Fibroblast of mammary gland (primary cell): ENCODE results near the gene OPRL1.

Experiments used
- DNase-seq: peaks from one replicate; pipeline ENCODE4 v3.0.0-alpha.2; 2010; ENCODE audit warnings: low read depth
- H3K4me3 ChIP-seq: 2 replicates; pipeline ENCODE4 v1.5.1; 2011; ENCODE audit warnings: low read depth, mild to moderate bottlenecking, low read length, moderate library complexity; ENCODE audit not compliant: control insufficient read depth
- CTCF ChIP-seq: conservative IDR thresholded peaks from 2 replicates; pipeline ENCODE4 v1.5.1; 2011; ENCODE audit warnings: low read depth, low read length, inconsistent platforms; ENCODE audit not compliant: control insufficient read depth, insufficient read depth

OPRL1 gene

GRCh38 chr20:64073476-64074183 lies 6.3 kb upstream of the OPRL1 start:
- H3K4me3 ChIP-seq: no peak overlapping the region
- no peak for DNase-seq
- no peak for TF ChIP-seq CTCF

GRCh38 chr20:64074184-64074789 lies 5.6 kb upstream of the OPRL1 start:
- DNase-seq: no peak
- no peak for TF ChIP-seq CTCF
- H3K4me3 ChIP-seq: no peak overlapping the region

GRCh38 chr20:64074963-64075362 lies 4.9 kb upstream of the OPRL1 start:
- DNase-seq: no peak
- H3K4me3 ChIP-seq: no peak overlapping the region

GRCh38 chr20:64075556-64075955 lies 4.3 kb upstream of the OPRL1 start:
- no peak for TF ChIP-seq CTCF
- DNase-seq: no peak
- no peak overlapping the region for H3K4me3 ChIP-seq

More at GRCh38 chr20:64074963-64075362, 4.9 kb upstream of the OPRL1 start:
- no peak for TF ChIP-seq CTCF

GRCh38 chr20:64076061-64076997 lies 3.6 kb upstream of the OPRL1 start:
- H3K4me3 ChIP-seq: no peak overlapping the region
- no peak for DNase-seq
- TF ChIP-seq CTCF: no peak

GRCh38 chr20:64077094-64077493 lies 2.8 kb upstream of the OPRL1 start:
- no peak for DNase-seq
- no peak for TF ChIP-seq CTCF
- H3K4me3 ChIP-seq: no peak overlapping the region
